HG03196 (cell line): Measurements from ENCODE around the gene CAPN10.
"Not testable (repeated sequence)": the region's sequence is repeated elsewhere in the genome, so short reads cannot be mapped to it uniquely, and the experiment has no call there.

Experiments used
- ATAC-seq: cut with Tn5 transposase; IDR thresholded peaks from one replicate; pipeline ENCODE4 v1.9.1; 2021; ENCODE audit not compliant: unreplicated experiment

Gene CAPN10

DNA sequence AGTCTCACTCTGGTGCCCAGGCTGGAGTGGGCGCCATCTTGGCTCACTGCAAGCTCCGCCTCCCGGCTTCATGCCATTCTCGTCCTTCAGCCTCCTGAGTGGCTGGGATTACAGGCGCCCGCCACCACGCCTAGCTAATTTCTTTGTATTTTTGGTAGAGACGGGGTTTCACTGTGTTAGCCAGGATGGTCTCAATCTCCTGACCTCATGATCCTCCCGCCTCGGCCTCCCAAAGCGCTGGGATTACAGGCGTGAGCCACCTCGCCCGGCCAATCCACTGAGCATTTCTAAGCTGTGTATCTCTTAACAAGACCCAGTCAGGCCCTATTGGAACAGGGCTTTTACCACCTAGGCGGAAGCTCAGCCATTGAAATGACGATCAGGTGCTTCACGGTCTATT lies 23.3 kb upstream of the CAPN10 start:
- not testable (repeated sequence) for ATAC-seq

DNA sequence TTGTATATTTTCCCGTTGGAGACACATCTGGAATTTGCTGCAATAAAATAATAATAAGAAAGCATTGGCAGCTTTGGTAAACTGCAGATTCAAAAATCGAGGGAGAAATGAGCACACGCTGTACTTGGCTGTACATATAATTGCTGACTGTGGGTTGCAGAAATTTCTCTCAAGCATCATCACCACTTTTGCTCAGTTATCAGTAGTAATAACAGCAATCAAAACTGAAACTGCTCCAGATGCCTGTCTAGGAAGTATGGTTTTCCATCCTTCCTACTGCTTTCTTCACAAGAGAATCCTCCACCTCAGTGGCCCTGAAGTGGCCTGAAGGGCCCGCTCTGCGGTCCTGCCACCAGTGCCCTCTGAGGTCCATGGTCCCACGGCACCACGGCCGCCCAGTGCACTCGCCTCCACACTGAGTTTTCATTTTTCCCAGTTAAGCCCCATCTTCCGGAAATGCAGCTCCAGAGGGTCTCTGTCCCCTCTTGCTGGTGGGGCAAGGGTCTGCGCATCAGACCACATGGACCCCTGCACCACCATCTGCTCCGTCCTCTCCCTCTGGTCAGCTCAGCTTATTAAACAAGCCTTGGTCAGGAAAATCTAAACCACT lies 22.5 kb upstream of the CAPN10 start:
- no peak for ATAC-seq

DNA sequence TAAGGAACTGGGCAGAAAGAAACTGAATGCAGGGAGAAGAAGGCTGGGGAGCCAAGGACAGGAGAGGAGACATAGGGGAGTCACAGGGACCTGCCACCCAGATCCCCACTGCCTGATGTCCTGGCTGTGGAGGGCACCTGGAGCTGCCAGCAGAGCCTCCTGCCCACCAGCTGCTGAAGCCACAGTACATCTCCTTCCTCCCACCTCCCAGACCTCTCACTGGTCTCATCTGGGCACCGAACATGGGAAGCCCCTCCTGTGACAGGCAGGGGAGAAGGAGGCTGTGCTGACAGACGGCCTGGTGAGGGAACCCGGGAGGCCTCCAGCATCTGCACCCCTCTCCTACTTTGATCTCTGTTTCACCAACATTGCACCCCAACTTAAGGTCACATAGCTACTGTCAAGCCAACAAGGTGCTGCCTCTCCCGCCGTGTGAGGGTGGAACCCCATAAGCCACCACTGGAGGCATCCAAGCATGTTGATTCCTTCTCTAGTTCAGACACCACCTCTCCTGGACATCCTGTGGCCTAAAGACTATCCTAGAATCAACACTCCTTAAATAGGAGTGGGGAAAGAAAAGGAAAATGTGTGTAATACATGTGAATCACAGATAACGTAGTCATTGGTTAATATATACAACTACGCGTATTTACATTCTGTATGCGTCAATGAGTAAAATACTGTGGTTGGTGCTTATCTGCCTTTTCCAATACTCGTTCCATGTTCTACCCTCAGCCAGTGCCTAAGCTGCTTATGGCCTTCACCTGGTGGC lies 21.8 kb upstream of the CAPN10 start:
- no peak for ATAC-seq

DNA sequence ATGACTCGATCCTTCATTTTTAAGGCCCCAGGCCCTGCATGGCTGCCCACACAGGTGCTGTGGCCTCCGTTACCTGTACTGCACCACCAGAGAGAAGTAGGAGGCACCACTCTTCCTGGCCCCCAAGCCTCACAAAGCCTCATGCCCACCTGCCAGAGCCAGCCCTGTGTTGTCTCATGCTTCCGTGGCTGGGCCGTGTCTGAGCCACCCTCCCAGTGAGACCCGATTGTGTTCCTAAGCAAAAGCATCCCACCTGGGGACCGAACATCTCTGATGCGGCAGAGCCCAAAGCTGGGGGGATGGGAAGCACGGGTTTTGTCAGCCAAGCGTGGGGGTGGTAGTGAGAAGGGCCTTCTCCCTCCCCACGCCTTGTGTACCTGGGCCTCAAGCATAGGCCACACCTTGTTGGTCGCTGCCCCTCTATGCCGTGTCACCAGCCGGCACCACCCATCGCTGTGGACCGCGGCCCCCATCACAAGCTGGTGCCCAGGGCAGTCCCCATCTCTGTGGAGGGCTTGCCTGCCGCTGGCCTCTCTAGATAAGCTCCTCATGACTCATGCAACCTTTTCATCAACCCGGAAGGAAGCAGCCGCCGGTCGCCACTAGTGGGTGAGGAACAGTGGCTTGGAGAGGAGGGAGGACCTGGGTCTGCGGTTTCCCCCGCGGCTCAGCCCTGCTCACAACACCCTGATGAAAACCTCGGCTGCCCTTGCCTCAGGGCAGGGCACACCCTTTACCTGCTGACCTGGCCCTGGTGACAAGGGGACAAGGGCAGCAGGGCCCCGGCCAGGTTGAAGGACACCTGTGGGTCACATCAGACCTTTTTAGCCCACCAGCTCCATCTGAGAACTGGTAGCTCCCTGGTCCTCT lies 21.0 kb upstream of the CAPN10 start:
- peak; percentile 30 for ATAC-seq

DNA sequence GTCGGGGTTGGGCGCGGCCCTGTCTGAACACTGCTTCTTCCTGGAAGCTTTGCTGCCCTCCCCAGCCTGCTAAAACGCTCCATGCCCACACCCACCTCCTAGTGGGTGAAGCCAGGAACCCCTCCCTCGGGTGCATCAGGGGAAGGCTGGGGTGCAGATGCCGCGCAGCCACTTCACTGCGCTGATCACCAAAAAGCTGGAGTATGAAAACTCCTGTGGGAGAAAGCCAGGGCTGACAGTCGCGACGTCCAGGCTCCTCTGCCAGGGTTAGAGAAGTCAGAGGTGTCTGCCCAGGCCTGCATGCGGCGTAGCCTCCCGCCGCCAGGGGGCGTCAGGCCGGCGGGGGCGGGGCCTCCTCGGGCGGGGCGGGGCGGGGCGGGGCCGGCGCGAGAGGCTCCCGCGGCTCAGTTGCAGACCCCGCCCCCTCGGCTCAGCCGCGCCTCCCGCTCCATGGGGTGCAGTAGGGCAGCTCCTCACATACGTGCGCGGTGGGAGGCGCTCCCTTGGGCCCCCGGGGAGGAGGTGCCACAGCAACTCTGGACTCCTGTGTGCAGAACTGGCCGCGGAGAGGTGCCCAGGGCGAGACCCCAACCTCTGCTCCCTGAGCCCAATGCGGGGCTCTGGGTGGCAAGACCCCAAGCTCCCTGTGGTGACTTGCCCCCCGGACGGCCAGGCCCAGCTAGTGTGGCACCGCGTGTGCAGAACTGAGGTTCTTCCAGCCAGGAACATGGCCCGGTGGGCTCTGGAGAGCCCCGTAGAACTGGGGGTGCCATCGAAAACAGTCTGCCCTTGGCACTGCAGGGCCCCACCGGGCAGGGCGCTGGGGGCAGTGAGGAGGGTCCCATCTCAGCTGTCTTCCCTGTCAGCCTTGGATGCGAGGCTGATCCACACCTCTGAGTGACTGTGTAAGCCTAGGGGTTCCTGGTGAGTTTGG lies 20.1 kb upstream of the CAPN10 start:
- ATAC-seq: peak; percentile 40

DNA sequence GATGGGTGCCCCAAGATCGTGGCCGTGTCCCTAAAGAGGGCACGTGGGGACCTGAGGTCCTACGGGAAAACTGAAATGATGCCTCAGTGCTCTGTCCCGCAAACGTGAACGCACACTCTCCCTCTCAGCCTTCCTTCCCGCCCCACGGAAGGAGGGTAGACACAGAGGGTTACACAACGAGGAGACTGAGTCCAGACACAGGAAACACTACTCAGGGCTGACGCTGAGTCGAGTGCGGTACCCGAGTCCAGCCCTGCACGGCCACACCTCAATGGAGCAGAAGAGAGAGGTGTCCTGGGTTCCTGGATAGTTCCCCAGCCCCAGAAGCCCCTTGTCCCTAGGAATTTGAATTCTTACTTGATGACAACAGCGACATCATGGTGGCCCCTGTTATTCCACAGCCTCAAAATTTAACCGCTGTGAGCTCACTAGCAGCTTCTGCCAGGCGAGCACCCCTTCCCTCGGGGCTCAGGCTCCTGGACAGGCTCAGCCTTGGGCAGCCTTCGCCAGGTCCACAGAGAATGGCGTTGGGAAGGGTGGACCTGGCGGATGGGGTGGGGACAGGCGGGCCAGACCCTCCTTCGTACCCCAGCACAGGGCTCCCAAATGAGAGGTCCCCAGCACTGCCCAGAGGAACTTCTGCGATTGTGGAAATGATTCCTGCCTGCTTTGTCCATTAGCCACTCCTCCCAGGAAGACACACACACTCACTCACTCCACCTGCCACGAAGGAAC lies 19.2 kb upstream of the CAPN10 start:
- no peak for ATAC-seq

DNA sequence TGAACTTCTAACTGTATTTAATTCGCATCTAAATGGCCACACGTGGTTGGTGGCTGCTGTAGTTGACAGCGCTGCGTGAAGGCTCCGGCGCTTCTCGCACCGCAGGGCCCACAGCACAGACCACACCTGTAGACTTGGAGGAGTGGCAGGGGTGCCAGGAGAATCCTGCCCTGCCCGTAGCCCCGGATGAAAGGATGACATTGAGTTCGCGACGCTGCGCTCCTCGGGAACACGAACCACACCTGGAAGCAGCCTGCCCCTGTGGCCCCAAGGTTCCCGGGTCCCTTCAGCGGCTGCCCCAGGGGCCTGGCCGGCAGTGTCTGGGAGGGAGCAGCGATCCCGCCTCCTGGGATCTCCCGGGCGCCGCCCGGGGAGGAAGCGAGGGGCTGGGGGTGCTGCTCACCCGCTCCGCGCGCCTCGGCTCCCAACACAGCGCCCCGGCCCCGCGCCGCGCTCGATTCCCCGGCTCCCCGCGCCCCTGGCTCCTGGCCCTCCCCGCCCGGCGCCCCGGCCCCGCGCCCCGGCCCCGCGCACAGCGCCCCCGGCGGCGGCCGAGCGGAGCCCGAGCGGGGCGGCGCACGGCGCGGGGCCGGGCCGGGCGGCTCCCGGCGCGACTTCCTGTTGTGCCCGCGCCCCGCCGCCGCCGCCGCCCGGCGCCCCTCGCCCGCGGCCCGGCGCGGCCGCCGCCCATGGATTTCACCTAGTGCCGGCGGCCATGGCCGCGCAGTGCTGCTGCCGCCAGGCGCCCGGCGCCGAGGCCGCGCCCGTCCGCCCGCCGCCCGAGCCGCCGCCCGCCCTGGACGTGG lies 18.5 kb upstream of the CAPN10 start, which contains the start of gene RNPEPL1:
TSS of gene RNPEPL1 (plus strand) at position 613 of the 806 bp plus-strand sequence. CDS start at position 716, 103 bp downstream.
- ATAC-seq: no peak

DNA sequence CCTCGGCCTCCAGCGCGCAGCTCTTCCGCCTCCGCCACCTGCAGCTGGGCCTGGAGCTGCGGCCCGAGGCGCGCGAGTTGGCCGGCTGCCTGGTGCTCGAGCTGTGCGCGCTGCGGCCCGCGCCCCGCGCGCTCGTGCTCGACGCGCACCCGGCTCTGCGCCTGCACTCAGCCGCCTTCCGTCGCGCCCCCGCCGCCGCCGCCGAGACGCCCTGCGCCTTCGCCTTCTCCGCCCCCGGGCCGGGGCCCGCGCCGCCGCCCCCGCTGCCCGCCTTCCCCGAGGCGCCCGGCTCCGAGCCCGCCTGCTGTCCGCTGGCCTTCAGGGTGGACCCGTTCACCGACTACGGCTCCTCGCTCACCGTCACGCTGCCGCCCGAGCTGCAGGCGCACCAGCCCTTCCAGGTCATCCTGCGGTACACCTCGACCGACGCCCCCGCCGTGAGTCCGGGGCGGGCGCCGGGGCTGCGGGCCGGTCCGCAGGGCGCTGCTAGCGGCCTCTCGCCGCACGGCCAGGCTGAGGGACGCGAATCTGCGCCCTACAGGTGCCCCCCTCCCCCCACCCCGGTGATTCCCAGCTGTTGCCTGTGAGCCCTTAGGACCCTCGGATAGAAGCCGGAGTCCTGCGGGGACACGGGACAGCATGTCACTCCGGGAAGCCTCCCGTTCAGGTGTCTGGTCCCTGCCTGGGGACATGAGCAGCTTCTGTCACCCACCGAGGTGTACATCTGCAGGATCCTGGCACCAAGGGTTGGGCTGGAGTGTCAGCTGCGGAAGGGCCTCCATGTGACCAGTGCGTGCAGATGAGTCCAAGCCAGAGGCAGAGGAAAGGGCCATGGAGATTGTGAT lies 17.6 kb upstream of the CAPN10 start:
- ATAC-seq: no peak

DNA sequence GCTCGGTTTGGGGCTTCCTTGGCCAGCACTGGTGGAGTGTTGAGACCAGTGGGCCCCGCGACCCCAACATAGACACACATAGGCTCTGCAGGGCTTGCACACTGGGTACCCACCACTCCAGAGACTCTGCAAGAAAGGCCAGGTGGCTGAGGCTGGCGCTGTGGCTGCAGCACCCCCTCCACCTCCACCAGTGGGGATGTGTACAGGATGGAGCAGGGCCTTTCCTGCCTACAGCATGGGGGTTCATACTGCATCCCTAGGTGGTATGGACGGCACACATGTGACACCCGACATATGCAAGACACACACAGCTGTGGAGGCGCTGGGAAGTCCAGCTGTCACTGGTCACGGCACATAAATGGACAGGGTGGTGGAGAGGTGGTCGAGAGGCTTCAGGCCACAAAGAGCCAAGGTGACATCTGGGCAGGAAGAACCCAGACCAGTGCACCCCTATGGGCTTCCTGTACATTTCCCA lies 17.0 kb upstream of the CAPN10 start:
- no peak for ATAC-seq

DNA sequence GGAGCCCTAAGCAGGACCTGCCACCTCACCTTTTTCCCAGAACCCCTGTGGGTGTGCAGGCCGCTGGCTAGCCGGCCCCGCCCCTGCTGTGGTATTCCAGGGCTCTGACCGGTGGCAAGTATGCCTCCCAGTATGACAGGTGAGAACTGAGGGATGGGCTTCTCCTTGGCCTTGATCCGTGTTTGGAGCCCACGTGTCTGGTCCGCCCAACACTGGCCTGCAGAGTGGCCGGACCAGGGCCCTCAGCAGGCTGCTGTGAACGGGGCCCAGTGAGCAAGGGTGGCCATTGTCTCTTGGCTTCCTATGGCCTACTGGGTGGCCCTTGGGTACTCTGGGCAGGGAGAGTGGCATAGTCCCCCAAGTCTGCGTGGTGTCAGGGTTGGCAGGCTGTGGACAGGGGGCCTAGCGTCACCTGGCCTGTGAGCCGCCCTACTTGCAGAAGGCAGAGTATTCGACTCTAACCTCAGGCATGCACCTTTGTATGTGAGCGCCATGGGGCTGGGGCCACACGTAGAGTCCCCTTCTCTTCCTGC lies 16.5 kb upstream of the CAPN10 start:
- no peak for ATAC-seq

DNA sequence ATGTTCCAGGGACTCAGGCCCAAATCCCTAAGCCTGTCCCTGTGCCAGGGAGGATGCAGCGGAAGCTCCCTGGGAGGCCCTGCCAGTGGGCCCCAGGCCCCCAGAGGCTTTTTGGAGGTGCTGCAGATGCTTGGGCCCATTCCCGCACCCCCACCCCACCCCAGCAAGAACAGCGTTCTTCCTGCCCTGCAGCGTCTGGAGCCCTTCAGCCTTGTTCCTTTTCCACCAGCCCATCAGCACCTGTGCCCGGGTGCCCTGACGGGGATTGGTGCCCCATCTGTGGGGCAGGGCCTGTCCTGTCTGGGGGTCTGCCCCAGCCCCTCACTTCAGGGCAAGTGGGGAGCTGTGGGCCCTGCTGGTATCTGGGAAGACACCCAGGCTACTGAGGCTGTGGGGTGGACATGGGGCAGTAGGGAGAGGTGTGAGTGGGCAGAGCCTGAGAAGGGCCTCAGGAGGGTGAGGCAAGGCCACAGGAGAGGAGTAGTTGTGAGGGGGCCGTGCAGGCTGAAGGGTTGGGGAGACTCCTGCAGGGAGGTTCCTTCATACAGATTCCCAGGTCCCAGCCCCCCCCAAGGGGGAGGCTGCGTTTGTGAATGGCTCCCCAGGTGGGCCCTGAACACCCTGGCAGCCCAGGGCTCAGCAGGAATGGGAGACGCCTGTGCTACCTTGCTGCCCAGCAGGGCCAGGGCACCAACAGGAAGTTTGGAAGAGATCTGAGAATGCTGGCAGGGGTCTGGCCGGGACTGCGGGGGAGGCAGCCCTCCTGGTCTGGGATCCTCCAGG lies 15.8 kb upstream of the CAPN10 start:
- ATAC-seq: no peak

DNA sequence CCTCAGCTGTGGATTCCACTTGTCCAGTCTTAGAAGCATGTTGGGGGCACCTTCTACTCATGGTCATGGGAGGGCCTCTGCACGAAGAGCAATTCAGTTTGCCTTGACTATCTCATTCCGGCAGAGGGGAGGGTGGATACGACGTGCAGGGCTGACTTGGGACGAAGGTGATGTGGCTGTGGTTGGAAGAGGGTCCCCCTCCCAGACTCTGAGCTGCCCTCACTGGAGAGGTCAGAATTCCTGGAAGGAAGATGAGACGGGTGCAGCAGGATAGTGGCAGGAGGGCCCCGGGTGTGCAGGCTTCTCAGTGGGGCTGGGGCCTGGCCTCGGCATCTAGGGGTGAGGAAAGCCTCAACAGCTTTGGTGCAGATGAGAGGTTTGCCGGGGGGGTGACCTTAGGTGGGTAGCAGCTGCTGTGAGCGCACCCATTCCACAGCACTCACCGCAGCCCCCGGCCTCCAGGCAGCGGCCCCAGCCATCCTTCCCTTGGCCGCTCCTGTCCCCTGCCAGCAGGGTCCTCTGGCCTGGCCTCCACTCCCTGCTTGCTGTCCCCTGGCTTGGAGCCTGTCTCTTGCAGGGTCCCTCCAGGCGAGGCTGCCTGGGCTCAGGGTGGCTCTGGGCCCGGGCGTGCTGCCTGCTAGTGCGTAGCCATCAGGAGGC lies 15.1 kb upstream of the CAPN10 start:
- ATAC-seq: no peak

DNA sequence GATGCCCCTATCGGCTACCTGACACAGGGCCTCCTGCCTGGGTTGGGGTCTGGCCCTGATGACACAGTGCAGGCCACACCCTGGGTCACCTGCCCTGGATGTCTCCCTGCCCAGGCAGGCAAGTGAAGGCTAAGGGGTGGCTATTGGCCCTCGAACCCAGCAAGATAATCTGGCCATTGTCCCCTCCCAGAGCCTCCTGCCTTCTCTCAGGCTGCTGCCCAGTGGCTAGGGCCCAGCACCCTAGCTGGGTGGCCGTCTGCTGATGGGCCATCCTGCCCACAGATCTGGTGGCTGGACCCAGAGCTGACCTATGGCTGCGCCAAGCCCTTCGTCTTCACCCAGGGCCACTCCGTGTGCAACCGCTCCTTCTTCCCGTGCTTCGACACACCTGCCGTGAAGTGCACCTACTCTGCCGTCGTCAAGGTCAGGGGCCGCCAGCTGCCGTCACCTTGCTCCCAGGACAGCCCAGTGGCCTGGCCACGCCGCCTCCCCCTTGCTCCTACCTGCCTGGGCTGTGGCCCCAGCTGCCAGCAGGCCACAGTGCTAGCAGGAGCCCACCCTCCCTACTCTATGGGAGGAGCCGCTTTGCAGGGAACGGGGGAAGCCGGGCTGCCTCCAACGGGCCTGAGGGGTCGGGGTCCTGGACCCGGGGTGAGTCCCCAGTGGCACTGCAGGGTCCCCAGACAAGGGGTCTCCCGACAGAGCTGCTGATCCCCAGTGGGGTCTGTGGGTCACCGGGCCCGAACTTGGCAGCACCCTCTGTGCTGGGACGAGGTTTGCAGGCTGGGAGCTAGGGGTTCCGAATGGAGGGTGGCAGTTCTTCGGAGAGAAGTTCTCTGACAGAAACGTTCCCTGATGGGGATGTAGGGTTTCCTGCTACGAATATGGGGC lies 14.1 kb upstream of the CAPN10 start:
- no peak for ATAC-seq

DNA sequence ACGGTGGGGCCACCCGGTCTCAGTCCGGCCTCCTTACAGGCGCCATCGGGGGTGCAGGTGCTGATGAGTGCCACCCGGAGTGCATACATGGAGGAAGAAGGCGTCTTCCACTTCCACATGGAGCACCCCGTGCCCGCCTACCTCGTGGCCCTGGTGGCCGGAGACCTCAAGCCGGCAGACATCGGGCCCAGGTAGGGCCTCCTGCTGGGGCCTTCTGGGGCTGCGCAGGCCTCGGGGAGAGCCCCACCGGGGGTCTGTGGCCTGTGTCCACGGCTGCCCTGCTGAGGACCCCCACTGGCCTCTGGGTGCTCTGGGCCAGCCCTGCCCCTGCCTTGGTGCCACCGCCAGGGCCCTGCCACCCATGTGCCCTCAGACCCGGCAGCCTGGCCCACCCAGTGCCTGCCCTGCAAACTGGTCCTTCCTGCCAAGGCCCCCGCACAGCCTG lies 13.4 kb upstream of the CAPN10 start:
- ATAC-seq: no peak
